ENCODE measurements around the gene TEAD2. TPM values are rescaled to one million over a fixed set of nuclear protein-coding genes. Genes with fewer than 3 reads are reported as not detected.

Gene TEAD2
- total and polyA plus RNA-seq, 9 of the 15 experiments (the other 6 are each of a cell fraction or from before 2014, with no cell fraction given), result 1.6 to 27.0 (median 13.9) TPM

GRCh38 chr19:49361438-49362047 lies 673 bp downstream of the TEAD2 start (continued):
- TF ChIP-seq POLR2B (IDR thresholded peaks at IDR 0.05; ENCODE audit: low read depth, partially characterized antibody) (no peak), ILK (tag; IDR thresholded peaks at IDR 0.05; ENCODE audit: borderline replicate concordance, low read depth) (no peak), NCOA2 (IDR thresholded peaks at IDR 0.05; ENCODE audit: partially characterized antibody in 2 of 2) (no peak), HDAC3 (IDR thresholded peaks at IDR 0.05; ENCODE audit: borderline replicate concordance, partially characterized antibody) (no peak), SIN3B (IDR thresholded peaks at IDR 0.05; ENCODE audit: low read depth) (no peak), EP400 (IDR thresholded peaks at IDR 0.05) (0 out of 2 replicates have a peak, but pooled peaks have one; percentile 42), KDM4B (IDR thresholded peaks at IDR 0.05; ENCODE audit: borderline replicate concordance in 2 of 2, low read depth in 1 of 2) (no peak; a peak in 1 of 4 replicates), SMARCE1 (IDR thresholded peaks at IDR 0.05) (no peak), TSC22D4 (tag; IDR thresholded peaks at IDR 0.05) (no peak), BHLHE40 (IDR thresholded peaks at IDR 0.05; ENCODE audit: low read length) (peak; percentile 44; the same call in 1 of the 2 replicates), NFXL1 (CRISPR knock-in tag; IDR thresholded peaks at IDR 0.05) (no peak), ZNF518B (CRISPR knock-in tag; IDR thresholded peaks at IDR 0.05) (no peak), NFYB (IDR thresholded peaks at IDR 0.05; ENCODE audit: extremely low read depth, insufficient read length) (no peak), MAZ (CRISPR knock-in tag; conservative IDR thresholded peaks at IDR 0.05 in 1 of 2, IDR thresholded peaks at IDR 0.05 in 1 of 2) (peak in 1 of 2 experiments; percentile 21; a peak in 1 of 4 replicates), OTX1 (CRISPR knock-in tag; IDR thresholded peaks at IDR 0.05) (no peak), NFE2 (IDR thresholded peaks at IDR 0.05; ENCODE audit: low read depth) (no peak), ZNF217 (CRISPR knock-in tag; IDR thresholded peaks at IDR 0.05) (no peak), ZBED1 (IDR thresholded peaks at IDR 0.05) (no peak), ZNF57 (CRISPR knock-in tag; IDR thresholded peaks at IDR 0.05) (no peak), HMBOX1 (IDR thresholded peaks at IDR 0.05) (no peak)

Data from K562 (cell line).